Dermis blood vessel endothelial cell (primary cell): Measurements from ENCODE around the gene PRMT1. TPM values are rescaled to one million over a fixed set of nuclear protein-coding genes. Genes with fewer than 3 reads are reported as not detected.
A peak's percentile ranks its signal among the peaks of the same experiment; 100 is the strongest.

ENCODE experiments used
- DNase-seq: peaks from one replicate; pipeline ENCODE4 v3.0.0; 2010
- total RNA-seq: library from RNA; depleted of rRNA; stranded (reverse); fragments of >200 nt; gene quantifications from 2 replicates; pipeline ENCODE4 v1.2.3, GENCODE V29; 2014

PRMT1 gene
- total RNA-seq, 1 donor from 2014 or later: 282 TPM

- peak; percentile 87 for DNase-seq
Observed at GRCh38 chr19:49672131-49672919, 4.7 kb upstream of the PRMT1 start.

- peak; percentile 95 for DNase-seq
Observed at GRCh38 chr19:49676136-49676783, 811 bp upstream of the PRMT1 start.

- peak; percentile 100 for DNase-seq
Observed at GRCh38 chr19:49676784-49677230, 264 bp upstream of the PRMT1 start.

GRCh38 chr19:49677901-49678674 lies 1.0 kb downstream of the PRMT1 start:
- DNase-seq: peak; percentile 80

GRCh38 chr19:49678985-49679770 lies 2.1 kb downstream of the PRMT1 start:
- DNase-seq: no peak

- no peak for DNase-seq
Observed at GRCh38 chr19:49679771-49680413, 2.8 kb downstream of the PRMT1 start.

GRCh38 chr19:49680421-49681351 lies 3.6 kb downstream of the PRMT1 start:
- peak; percentile 92 for DNase-seq

- no peak for DNase-seq
Observed at GRCh38 chr19:49681830-49682229, 4.8 kb downstream of the PRMT1 start.

- no peak for DNase-seq
Observed at GRCh38 chr19:49682274-49682673, 5.2 kb downstream of the PRMT1 start.

- no peak for DNase-seq
Observed at GRCh38 chr19:49683814-49684250, 6.8 kb downstream of the PRMT1 start.

GRCh38 chr19:49684251-49684982 lies 7.3 kb downstream of the PRMT1 start:
- peak; percentile 47 for DNase-seq

- no peak for DNase-seq
Observed at GRCh38 chr19:49684983-49685553, 8.0 kb downstream of the PRMT1 start.

GRCh38 chr19:49685845-49686332 lies 8.8 kb downstream of the PRMT1 start:
- no peak for DNase-seq

GRCh38 chr19:49686503-49687088 lies 9.5 kb downstream of the PRMT1 start:
- no peak for DNase-seq

- no peak for DNase-seq
Observed at GRCh38 chr19:49687150-49687549, 10.1 kb downstream of the PRMT1 start.

- DNase-seq: peak; percentile 81
Observed at GRCh38 chr19:49687566-49688316, 10.7 kb downstream of the PRMT1 start.

- DNase-seq: peak; percentile 62
Observed at GRCh38 chr19:49688531-49689132, 11.6 kb downstream of the PRMT1 start.
